ENCODE data around the gene HIBCH. TPM values are rescaled to one million over a fixed set of nuclear protein-coding genes. Genes with fewer than 3 reads are reported as not detected.

HIBCH gene
- total and polyA plus RNA-seq, 2 of the 4 experiments (the other 2 are of a cell fraction) = 8.8 to 11.9 TPM

- Histone ChIP-seq H3K23ac (ENCODE audit: low read depth, low read length) (no peak overlapping the region), H3K56ac (ENCODE audit: extremely low read depth, insufficient read depth, low read length) (no peak overlapping the region), H3K36me3 (ENCODE audit: control insufficient read depth, insufficient read depth, low read length) (no peaks in the 10 kb centered on the region), H4K8ac (ENCODE audit: low read depth in 2 of 2, low read length in 2 of 2) (no peak overlapping the region), H2BK120ac (ENCODE audit: low read depth, low read length) (no peak overlapping the region), H3K4me3 (ENCODE audit: insufficient read depth, low read depth, low read length) (no peak overlapping the region), H2BK20ac (ENCODE audit: low read depth, low read length) (no peak overlapping the region), H4K20me1 (ENCODE audit: insufficient read depth, low read length) (no peaks in the 10 kb centered on the region), H4K91ac (ENCODE audit: insufficient read depth, low read depth, low read length) (no peak overlapping the region), H3K18ac (ENCODE audit: low read depth, low read length) (no peak overlapping the region), H2AK9ac (replicated peaks; ENCODE audit: low read depth, low read length, poor library complexity) (no peak overlapping the region), H3K27ac (ENCODE audit: insufficient read depth, low read length) (no peak overlapping the region), H3K4me2 (ENCODE audit: low read depth, low read length) (no peak overlapping the region), H2BK15ac (ENCODE audit: low read depth, low read length) (no peak overlapping the region), H3K79me1 (ENCODE audit: low read depth in 1 of 2, low read length in 2 of 2) (no peaks in the 10 kb centered on the region), H2BK5ac (ENCODE audit: low read depth, low read length, poor library complexity, severe bottlenecking) (no peak overlapping the region), H3K14ac (replicated peaks; ENCODE audit: low read depth, low read length) (no peak overlapping the region), H2AFZ (replicated peaks; ENCODE audit: low read length, poor library complexity) (no peak overlapping the region), H4K5ac (ENCODE audit: low read depth, low read length) (no peak overlapping the region), H2AK5ac (ENCODE audit: low read depth, low read length) (no peak overlapping the region), H3K4me1 (ENCODE audit: control insufficient read depth, insufficient read depth, low read length) (no peaks in the 10 kb centered on the region), H3K9me1 (ENCODE audit: insufficient read depth, low read length) (no peaks in the 10 kb centered on the region), H3K4ac (ENCODE audit: low read depth, low read length) (no peak overlapping the region), H3K27me3 (ENCODE audit: control insufficient read depth, insufficient read depth, low read length) (no peaks in the 10 kb centered on the region), H3K9ac (ENCODE audit: low read depth, low read length) (no peak overlapping the region), H3K9me3 (ENCODE audit: control insufficient read depth, insufficient read depth, low read length) (no peaks in the 10 kb centered on the region)
- in situ Hi-C loops (cut with MboI; ENCODE audit: low sequenced_read_pairs) = no loop called here
- dilution Hi-C loops (cut with HindIII; ENCODE audit: low sequenced_read_pairs, unreplicated experiment) = no loop called here
- intact Hi-C loops (cut with micrococcal nuclease) = no loop called here
- CTCF ChIA-PET = no interaction called here
- WGBS, 2 experiments (ENCODE audit: extremely low coverage in 2 of 2, insufficient read length in 1 of 2) = no CpG with 5 or more reads among the region's 8 CpGs
- no TSS peak for BruUV-seq (replicated peaks)
- ATAC-seq (ENCODE audit: low read depth) (no peak), DNase-seq (no peak)
- TF ChIP-seq CHD1 (IDR thresholded peaks at IDR 0.05; ENCODE audit: low read depth, low read length) (no peak), MAFK (IDR thresholded peaks at IDR 0.05; ENCODE audit: low read depth, low read length) (peak; percentile 75), CTCF (conservative IDR thresholded peaks at IDR 0.05; ENCODE audit: low read depth, low read length) (no peak), RFX5 (IDR thresholded peaks at IDR 0.05; ENCODE audit: low read depth, low read length) (no peak), CEBPB (IDR thresholded peaks at IDR 0.05; ENCODE audit: low read depth, low read length) (no peak), SMC3 (IDR thresholded peaks at IDR 0.05; ENCODE audit: low read depth, low read length) (no peak)
- POLR2A ChIA-PET (ENCODE audit: unreplicated experiment) = no interaction called here
Measured at GRCh38 chr2:190333395-190333794, 13.8 kb upstream of the HIBCH start.
